Measurements from ENCODE around the gene MOV10L1. TPM values are rescaled to one million over a fixed set of nuclear protein-coding genes. Genes with fewer than 3 reads are reported as not detected.

The MOV10L1 gene
- total RNA-seq, 2 experiments from 2014 or later, result 0.22 to 1.1 TPM

- no peak overlapping the region for H3K4me3 ChIP-seq (ENCODE audit: low read depth, low read length, poor library complexity, severe bottlenecking)
Observed at GRCh38 chr22:50041361-50042065, 48.3 kb upstream of the MOV10L1 start.

DNA sequence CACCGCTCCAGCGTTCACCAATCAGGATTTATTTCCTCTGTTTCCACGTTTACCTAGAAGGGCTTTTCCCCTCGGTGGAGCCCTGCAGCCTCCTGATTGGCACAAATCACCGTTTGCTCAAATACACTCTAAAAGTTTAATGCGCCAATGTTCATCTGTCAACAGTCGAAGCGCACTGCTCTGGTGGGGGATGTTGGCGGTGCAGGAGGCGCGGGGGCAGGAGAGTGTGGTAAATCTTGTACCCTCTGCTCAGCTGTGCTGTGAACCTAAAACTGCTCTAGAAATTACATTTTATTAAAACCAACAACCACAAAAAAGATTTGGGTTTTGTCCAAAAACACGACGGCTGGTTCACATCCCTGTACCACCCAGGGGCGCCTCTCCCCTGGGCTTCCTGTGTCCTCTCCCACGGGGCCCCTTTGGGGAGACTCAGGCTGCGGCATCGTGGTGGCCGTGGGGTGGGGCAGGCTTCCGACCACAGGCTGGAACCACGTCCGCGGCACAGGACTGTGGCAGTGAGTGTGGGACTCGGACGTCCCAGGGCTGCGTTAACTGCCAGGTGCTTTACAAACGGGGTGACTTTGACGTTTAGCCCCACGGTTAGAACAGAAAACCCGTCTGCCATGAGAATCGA lies 45.2 kb upstream of the MOV10L1 start:
- no peak overlapping the region for H3K4me2 ChIP-seq (ENCODE audit: low read length)
- no TSS peak for BruUV-seq (replicated peaks)
- no peak for DNase-seq (ENCODE audit: low spot score)
- no peaks in the 10 kb centered on the region for H4K20me1 ChIP-seq (ENCODE audit: insufficient read depth, low read length)
- H3K36me3 ChIP-seq (ENCODE audit: insufficient read depth, low read length), result no peaks in the 10 kb centered on the region
- no peak overlapping the region for H3K27ac ChIP-seq (ENCODE audit: low read depth, low read length, poor library complexity, severe bottlenecking)
- TF ChIP-seq, protein P1, sequence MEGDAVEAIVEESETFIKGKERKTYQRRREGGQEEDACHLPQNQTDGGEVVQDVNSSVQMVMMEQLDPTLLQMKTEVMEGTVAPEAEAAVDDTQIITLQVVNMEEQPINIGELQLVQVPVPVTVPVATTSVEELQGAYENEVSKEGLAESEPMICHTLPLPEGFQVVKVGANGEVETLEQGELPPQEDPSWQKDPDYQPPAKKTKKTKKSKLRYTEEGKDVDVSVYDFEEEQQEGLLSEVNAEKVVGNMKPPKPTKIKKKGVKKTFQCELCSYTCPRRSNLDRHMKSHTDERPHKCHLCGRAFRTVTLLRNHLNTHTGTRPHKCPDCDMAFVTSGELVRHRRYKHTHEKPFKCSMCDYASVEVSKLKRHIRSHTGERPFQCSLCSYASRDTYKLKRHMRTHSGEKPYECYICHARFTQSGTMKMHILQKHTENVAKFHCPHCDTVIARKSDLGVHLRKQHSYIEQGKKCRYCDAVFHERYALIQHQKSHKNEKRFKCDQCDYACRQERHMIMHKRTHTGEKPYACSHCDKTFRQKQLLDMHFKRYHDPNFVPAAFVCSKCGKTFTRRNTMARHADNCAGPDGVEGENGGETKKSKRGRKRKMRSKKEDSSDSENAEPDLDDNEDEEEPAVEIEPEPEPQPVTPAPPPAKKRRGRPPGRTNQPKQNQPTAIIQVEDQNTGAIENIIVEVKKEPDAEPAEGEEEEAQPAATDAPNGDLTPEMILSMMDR (conservative IDR thresholded peaks at IDR 0.05; ENCODE audit: low read length), result no peak
- no peak for TF ChIP-seq EZH2phosphoT487 (IDR thresholded peaks at IDR 0.05; ENCODE audit: borderline replicate concordance, low read depth, low read length)
- H3K79me2 ChIP-seq (ENCODE audit: insufficient read depth, low read depth, low read length), result no peaks in the 10 kb centered on the region
- intact Hi-C loops (cut with micrococcal nuclease; ENCODE audit: unreplicated experiment), result no loop called here
- H3K4me1 ChIP-seq (ENCODE audit: insufficient read depth, low read length, poor library complexity, severe bottlenecking), result no peaks in the 10 kb centered on the region
- no peak overlapping the region for H3K4me3 ChIP-seq (ENCODE audit: low read depth, low read length, poor library complexity, severe bottlenecking)
- CTCF ChIA-PET (ENCODE audit: unreplicated experiment), result no interaction called here
- H3K9me3 ChIP-seq (ENCODE audit: low read length), result no peaks in the 10 kb centered on the region
- H3K9me2 ChIP-seq (ENCODE audit: insufficient read depth, low read length), result no peaks in the 10 kb centered on the region
- POLR2A ChIA-PET, result no interaction called here
- no peak overlapping the region for H2AFZ ChIP-seq (ENCODE audit: low read length)

More at GRCh38 chr22:50041361-50042065, 48.3 kb upstream of the MOV10L1 start:
- intact Hi-C loops (cut with micrococcal nuclease; ENCODE audit: unreplicated experiment), result no loop called here
- peaks cover 6% of the 10 kb centered on the region; the same call in 1 of the 2 replicates for H3K9me3 ChIP-seq (ENCODE audit: low read length)
- no TSS peak for BruUV-seq (replicated peaks)
- H3K9me2 ChIP-seq (ENCODE audit: insufficient read depth, low read length), result no peaks in the 10 kb centered on the region
- no peak overlapping the region for H3K27ac ChIP-seq (ENCODE audit: low read depth, low read length, poor library complexity, severe bottlenecking)
- no peak overlapping the region for H2AFZ ChIP-seq (ENCODE audit: low read length)
- TF ChIP-seq, protein P1 (conservative IDR thresholded peaks at IDR 0.05; ENCODE audit: low read length), result no peak
- no peak for TF ChIP-seq EZH2phosphoT487 (IDR thresholded peaks at IDR 0.05; ENCODE audit: borderline replicate concordance, low read depth, low read length)
- no peaks in the 10 kb centered on the region for H3K79me2 ChIP-seq (ENCODE audit: insufficient read depth, low read depth, low read length)
- H4K20me1 ChIP-seq (ENCODE audit: insufficient read depth, low read length), result no peaks in the 10 kb centered on the region
- H3K4me2 ChIP-seq (ENCODE audit: low read length), result no peak overlapping the region
- ChIA-PET CTCF (ENCODE audit: unreplicated experiment) (no interaction called here), POLR2A (no interaction called here)
- no peaks in the 10 kb centered on the region for H3K4me1 ChIP-seq (ENCODE audit: insufficient read depth, low read length, poor library complexity, severe bottlenecking)
- DNase-seq (ENCODE audit: low spot score), result no peak
- no peaks in the 10 kb centered on the region for H3K36me3 ChIP-seq (ENCODE audit: insufficient read depth, low read length)
